K562 (cell line): ENCODE measurements around the gene TMEM273. TPM values are rescaled to one million over a fixed set of nuclear protein-coding genes. Genes with fewer than 3 reads are reported as not detected.

Source experiments
- CBX5 ChIP-seq: IDR thresholded peaks from 2 replicates; pipeline ENCODE4 v1.6.1; 2014; ENCODE audit warnings: low read depth, borderline replicate concordance
- CGGBP1 ChIP-seq: fragments of 250-450 bp; sonication (Bioruptor Pico); IDR thresholded peaks from 2 replicates; pipeline ENCODE4 v1.9.0; 2021; ENCODE audit warnings: mild to moderate bottlenecking
- CHD1 ChIP-seq: fragments of 200-600 bp; sonication (generic); IDR thresholded peaks from one replicate; pipeline ENCODE4 v1.6.1; 2012; ENCODE audit warnings: mild to moderate bottlenecking, moderate library complexity, low read length, inconsistent platforms
- IRF1 ChIP-seq: sonication (generic); formaldehyde crosslinking; IDR thresholded peaks from 2 replicates; pipeline ENCODE4 v1.8.0; 2022; ENCODE audit warnings: missing genetic modification reagents, mild to moderate bottlenecking, borderline replicate concordance
- KDM5B ChIP-seq: fragments of 200-600 bp; sonication (generic); IDR thresholded peaks from 2 replicates; pipeline ENCODE4 v1.6.1; 2012; ENCODE audit warnings: low read depth, mild to moderate bottlenecking, moderate library complexity, low read length, control low read depth, inconsistent platforms; ENCODE audit not compliant: insufficient replicate concordance
- KHSRP ChIP-seq: fragments of 450-650 bp; IDR thresholded peaks from 2 replicates; pipeline ENCODE4 v1.6.1; 2017
- MEIS2 ChIP-seq: fragments of 450-650 bp; IDR thresholded peaks from 2 replicates; pipeline ENCODE4 v1.6.1; 2014; ENCODE audit warnings: mild to moderate bottlenecking; ENCODE audit not compliant: partially characterized antibody
- MLX ChIP-seq, 2 experiments: fragments of 450-650 bp in 1 of 2; sonication (generic) in 1 of 2; formaldehyde crosslinking; conservative IDR thresholded peaks; 2 replicates each; pipeline versions ENCODE4 v1.4.0 to v1.8.1; 2020 to 2022; ENCODE audit warnings: mild to moderate bottlenecking in 1 of 2, missing genetic modification reagents in 1 of 2
- NCOA4 ChIP-seq: fragments of 450-650 bp; IDR thresholded peaks from 2 replicates; pipeline ENCODE4 v1.6.1; 2018; ENCODE audit warnings: mild to moderate bottlenecking; ENCODE audit not compliant: partially characterized antibody
- NRF1 ChIP-seq, 2 experiments: fragments of 450-650 bp; IDR thresholded peaks in 1 of 2; conservative IDR thresholded peaks in 1 of 2; 2 replicates each; pipeline ENCODE4 v1.6.1; 2014; ENCODE audit warnings: mild to moderate bottlenecking in 2 of 2
- PKNOX1 ChIP-seq: fragments of 450-650 bp; IDR thresholded peaks from 2 replicates; pipeline ENCODE4 v1.6.1; 2016
- PPARD ChIP-seq: fragments of 250-450 bp; sonication (Bioruptor Pico); IDR thresholded peaks from 2 replicates; pipeline ENCODE4 v1.8.0; 2022; ENCODE audit warnings: inconsistent platforms, mild to moderate bottlenecking, moderate library complexity
- RBM17 ChIP-seq: fragments of 200-400 bp; formaldehyde crosslinking; IDR thresholded peaks from 2 replicates; pipeline ENCODE4 v1.6.1; 2017; ENCODE audit warnings: low read depth, mild to moderate bottlenecking, low read length, borderline replicate concordance
- STAT6 ChIP-seq: sonication (generic); formaldehyde crosslinking; IDR thresholded peaks from 2 replicates; pipeline ENCODE4 v1.8.1; 2023; ENCODE audit warnings: mild to moderate bottlenecking, missing genetic modification reagents
- TARDBP ChIP-seq: fragments of 450-650 bp; IDR thresholded peaks from 2 replicates; pipeline ENCODE4 v1.6.1; 2016
- TBL1XR1 ChIP-seq, 2 experiments: IDR thresholded peaks; 2 replicates each; pipeline ENCODE4 v1.6.1; 2012; ENCODE audit warnings: improper control_type of control experiment in 2 of 2, low read length in 2 of 2, mild to moderate bottlenecking in 1 of 2
- TGIF2 ChIP-seq: sonication (generic); formaldehyde crosslinking; IDR thresholded peaks from 2 replicates; pipeline ENCODE4 v1.8.1; 2022; ENCODE audit warnings: mild to moderate bottlenecking, missing genetic modification reagents, moderate library complexity
- THRA ChIP-seq: fragments of 450-650 bp; IDR thresholded peaks from 2 replicates; pipeline ENCODE4 v1.6.1; 2017; ENCODE audit warnings: mild to moderate bottlenecking, moderate library complexity
- ZBTB34 ChIP-seq: fragments of 250-450 bp; sonication (Bioruptor Pico); IDR thresholded peaks from 2 replicates; pipeline ENCODE4 v1.8.0; 2021; ENCODE audit warnings: mild to moderate bottlenecking, moderate library complexity
- ZBTB8A ChIP-seq: fragments of 450-650 bp; IDR thresholded peaks from 2 replicates; pipeline ENCODE4 v1.6.1; 2018; ENCODE audit warnings: mild to moderate bottlenecking, moderate library complexity; ENCODE audit not compliant: partially characterized antibody
- polyA plus RNA-seq, 8 experiments: library from polyadenylated mRNA; depleted of rRNA in 4 of 8; stranded (reverse) in 5 of 8; unstranded in 3 of 8; fragments of >200 nt; fragmentation: Nextera tagmentation in 2 of 8; fragmentation: Illumina TruSeq in 1 of 8; extraction: Ambion mirVana in 2 of 8; extraction: Trizol in 1 of 8; gene quantifications; 2 replicates each; pipeline versions ENCODE4 v1.2.1 to v1.2.3, GENCODE V29; 2011 to 2014; ENCODE audit warnings: inconsistent platforms in 1 of 8, missing spikeins in 1 of 8
- total RNA-seq, 7 experiments: library from RNA; depleted of rRNA in 6 of 7; stranded (reverse); fragments of >200 nt in 6 of 7; fragmentation: Illumina TruSeq in 2 of 7; extraction: Trizol in 2 of 7; gene quantifications; 2 replicates each; pipeline versions ENCODE4 v1.2.1 to v1.2.3, GENCODE V29; 2011 to 2021; ENCODE audit warnings: low replicate concordance in 1 of 7

TMEM273 gene
- total and polyA plus RNA-seq, 9 of the 15 experiments (the other 6 are each of a cell fraction or from before 2014, with no cell fraction given) = 39.2 to 131 (median 95.6) TPM

GRCh38 chr10:49187044-49187484 is 1.1 kb downstream of the TMEM273 start (continued):
- no peak for TF ChIP-seq NRF1 (conservative IDR thresholded peaks at IDR 0.05 in 1 of 2, IDR thresholded peaks at IDR 0.05 in 1 of 2)
- no peak for TF ChIP-seq RBM17
- no peak for TF ChIP-seq TGIF2 (CRISPR knock-in tag)
- TF ChIP-seq PPARD (CRISPR knock-in tag) = no peak
- no peak for TF ChIP-seq IRF1 (CRISPR knock-in tag)
- peak; percentile 41 for TF ChIP-seq KDM5B
- TF ChIP-seq ZBTB34 = no peak
- TF ChIP-seq CGGBP1 (CRISPR knock-in tag) = no peak
- TF ChIP-seq ZBTB8A = no peak
- TF ChIP-seq CHD1 = no peak
- no peak for TF ChIP-seq TBL1XR1 (IDR thresholded peaks at IDR 0.05; ENCODE audit: low read length in 2 of 2)
- no peak for TF ChIP-seq KHSRP
- no peak for TF ChIP-seq CBX5
- TF ChIP-seq MEIS2 = peak; percentile 56
- TF ChIP-seq TARDBP = no peak
- 0 out of 2 replicates have a peak, but pooled peaks have one; percentile 50 for TF ChIP-seq STAT6 (CRISPR knock-in tag)
- no peak for TF ChIP-seq THRA
- no peak for TF ChIP-seq MLX (CRISPR knock-in tag; conservative IDR thresholded peaks at IDR 0.05)
- no peak for TF ChIP-seq NCOA4
- peak; percentile 75 for TF ChIP-seq PKNOX1
